Epithelial cell of prostate (primary cell): ENCODE data around the gene CFAP20.

ENCODE experiments used
- DNase-seq: peaks from one replicate; pipeline ENCODE4 v3.0.0-alpha.2; 2011; ENCODE audit warnings: low read depth, low spot score
- H3K27ac ChIP-seq: fragments of 450-650 bp; 2 replicates; pipeline ENCODE4 v1.5.1; 2017; ENCODE audit warnings: mild to moderate bottlenecking

CFAP20 gene

DNA sequence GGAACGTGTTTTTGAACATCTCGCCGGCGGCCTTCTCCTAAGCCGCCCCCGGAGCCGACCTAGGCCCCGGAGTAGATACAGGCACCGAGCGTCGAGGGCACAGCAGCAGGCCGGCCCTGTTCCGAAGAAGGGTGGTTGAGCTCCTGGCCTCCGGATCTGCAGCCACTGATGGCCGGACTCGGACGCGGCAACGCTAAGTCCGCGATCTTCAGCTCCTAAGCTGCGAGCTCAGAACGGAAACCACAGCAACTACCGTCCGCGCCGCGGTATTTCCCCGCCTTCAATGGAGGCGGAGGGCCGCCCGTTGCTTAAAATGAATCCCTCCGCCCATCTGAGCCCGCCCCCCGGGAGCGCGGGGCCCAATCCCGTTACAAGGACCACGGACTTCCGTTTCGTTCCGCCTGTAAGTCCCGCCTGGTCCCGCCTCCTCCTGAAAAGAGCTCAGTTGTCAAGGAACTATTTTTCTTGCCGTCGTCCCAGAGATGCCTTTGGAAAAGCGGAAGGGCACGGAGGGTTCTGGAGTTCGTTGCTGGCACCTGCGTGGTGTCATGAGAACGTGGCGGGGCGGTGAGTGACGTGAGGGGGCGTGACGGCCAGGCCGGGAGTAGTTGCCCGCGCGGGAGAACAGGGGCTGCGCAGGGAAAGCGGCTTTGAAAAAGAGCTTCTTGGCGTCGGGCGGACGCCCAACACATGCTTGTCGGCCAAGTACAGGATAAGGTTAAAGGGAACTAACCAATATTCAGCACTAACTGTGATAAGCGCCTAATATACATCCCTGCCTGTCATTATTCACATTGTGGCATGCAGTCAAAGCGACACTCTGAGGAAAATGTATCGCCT is at the start of gene CFAP20:
CFAP20 (minus strand) TSS at position 285 of the 840 bp plus-strand sequence; CDS start at position 19, 266 bp downstream.
- peak; percentile 100 for DNase-seq
- peak within 1 kb of the TSS; percentile 67 for H3K27ac ChIP-seq

GRCh38 chr16:58177353-58177710 is 48.2 kb upstream of the CFAP20 start:
- DNase-seq: no peak
- H3K27ac ChIP-seq: no peak overlapping the region

GRCh38 chr16:58176608-58177352 is 47.6 kb upstream of the CFAP20 start:
- DNase-seq: no peak
- no peak overlapping the region for H3K27ac ChIP-seq

- no peak for DNase-seq
- H3K27ac ChIP-seq: no peak overlapping the region
Observed at GRCh38 chr16:58170223-58170622, 41.0 kb upstream of the CFAP20 start.

DNA sequence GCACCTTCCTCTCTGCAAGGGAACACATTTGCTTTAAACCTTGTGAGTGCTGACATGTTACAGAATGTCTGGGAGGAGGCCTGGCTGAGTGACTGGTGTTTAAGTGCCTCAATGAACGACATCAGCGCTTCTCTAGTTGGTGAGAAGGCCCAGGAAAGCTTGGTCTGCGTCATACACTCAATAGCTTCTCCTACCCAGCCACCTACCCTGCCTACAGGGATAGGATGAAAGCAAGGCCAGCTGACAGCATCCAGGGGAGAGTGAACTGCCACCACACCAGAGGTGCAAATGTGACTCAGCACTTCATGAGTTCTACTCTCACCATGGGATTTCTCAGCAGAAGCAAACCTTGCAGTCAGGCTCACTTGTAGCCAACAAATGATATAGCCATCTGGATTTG is 31.7 kb upstream of the CFAP20 start:
- DNase-seq: no peak
- H3K27ac ChIP-seq: no peak overlapping the region

- no peak for DNase-seq
Observed at GRCh38 chr16:58158725-58159124, 29.5 kb upstream of the CFAP20 start.

DNA sequence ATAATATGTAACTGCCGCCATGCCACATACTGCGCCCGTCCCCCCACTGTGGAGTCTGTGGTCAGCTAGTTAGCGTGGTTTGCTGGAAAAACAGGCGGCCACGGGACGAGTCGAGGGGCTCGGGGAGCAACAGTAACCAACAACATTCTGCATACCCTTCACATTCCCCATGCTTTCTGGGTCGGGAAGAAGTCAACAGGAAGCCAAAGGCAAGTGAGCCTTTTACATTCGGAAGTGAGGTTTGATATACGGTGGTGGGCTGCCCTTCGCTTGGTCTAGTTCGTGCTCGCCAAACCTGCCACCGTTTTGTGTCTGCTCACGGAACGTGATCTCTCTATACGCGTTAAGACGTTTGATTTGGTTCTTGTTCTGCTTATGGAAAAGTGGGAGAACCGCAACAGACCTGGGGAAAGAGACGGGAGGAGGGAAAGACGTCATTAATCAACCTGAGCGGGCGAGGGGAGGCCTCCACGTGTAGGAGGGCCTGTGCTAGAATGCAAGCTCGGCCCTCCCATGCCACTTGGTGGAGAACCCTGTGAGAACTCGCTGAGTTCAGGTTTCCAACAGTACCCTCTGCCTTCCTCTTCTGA is 28.9 kb upstream of the CFAP20 start:
- H3K27ac ChIP-seq: no peak overlapping the region
- no peak for DNase-seq

More at GRCh38 chr16:58158725-58159124, 29.5 kb upstream of the CFAP20 start:
- H3K27ac ChIP-seq: no peak overlapping the region

- H3K27ac ChIP-seq: no peak overlapping the region
- no peak for DNase-seq
Observed at GRCh38 chr16:58157239-58157638, 28.1 kb upstream of the CFAP20 start.

- H3K27ac ChIP-seq: no peak overlapping the region
- no peak for DNase-seq
Observed at GRCh38 chr16:58155839-58156238, 26.7 kb upstream of the CFAP20 start.

DNA sequence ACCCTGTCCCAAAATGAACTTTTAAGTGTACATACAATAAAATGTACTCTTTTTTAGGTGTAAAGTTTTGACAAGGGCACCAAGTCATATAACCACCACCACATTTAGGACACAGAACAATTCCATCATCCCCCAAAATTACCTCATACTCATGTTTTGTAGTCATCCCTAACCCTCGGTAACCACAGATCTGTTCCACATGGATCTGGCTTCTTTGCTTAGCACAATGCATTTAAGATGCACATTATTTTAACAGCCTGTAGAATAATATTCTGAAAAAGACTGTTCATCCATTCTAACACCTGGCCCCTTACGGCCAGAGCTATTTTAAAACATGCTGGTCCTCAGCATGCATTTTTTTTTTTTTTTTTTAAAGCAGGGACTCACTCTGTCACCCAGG is 25.2 kb upstream of the CFAP20 start:
- H3K27ac ChIP-seq: no peak overlapping the region
- DNase-seq: no peak

DNA sequence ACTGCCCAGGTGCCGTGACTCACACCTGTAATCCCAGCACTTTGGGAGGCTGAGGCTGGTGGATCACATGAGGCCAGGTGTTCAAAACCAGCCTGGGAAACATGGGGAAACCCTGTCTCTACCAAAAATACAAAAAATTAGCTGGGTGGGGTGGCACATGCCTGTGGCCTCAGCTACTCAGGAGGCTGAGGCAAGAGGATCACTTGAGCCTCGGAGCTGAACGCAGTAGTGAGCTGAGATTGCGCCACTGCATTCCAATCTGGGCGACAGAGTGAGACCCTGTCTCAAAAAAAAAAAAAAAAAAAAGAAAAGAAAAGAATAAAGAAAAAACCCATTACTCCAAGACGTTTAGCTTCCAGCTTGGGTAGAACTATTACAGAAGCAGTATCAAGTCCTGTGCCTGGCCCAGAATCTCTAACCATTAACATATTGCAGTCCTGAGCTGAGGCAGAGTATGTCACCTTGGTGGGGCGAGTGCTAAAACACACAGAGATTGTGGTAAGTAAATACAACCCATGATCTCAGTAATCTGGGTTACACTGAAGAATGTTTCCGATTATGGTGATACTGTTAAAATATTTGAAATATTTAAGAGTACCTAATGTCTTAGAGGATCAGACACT is 23.2 kb upstream of the CFAP20 start:
- DNase-seq: no peak

GRCh38 chr16:58148526-58148925 is 19.3 kb upstream of the CFAP20 start:
- DNase-seq: no peak
- H3K27ac ChIP-seq: no peak overlapping the region

More for the DNA sequence above, 23.2 kb upstream of the CFAP20 start:
- H3K27ac ChIP-seq: no peak overlapping the region

- no peak for DNase-seq
- no peak overlapping the region for H3K27ac ChIP-seq
Observed at GRCh38 chr16:58148099-58148498, 18.9 kb upstream of the CFAP20 start.

GRCh38 chr16:58138852-58139251 is 9.7 kb upstream of the CFAP20 start:
- H3K27ac ChIP-seq: no peak overlapping the region
- DNase-seq: no peak

- DNase-seq: no peak
- H3K27ac ChIP-seq: no peak overlapping the region
Observed at GRCh38 chr16:58137581-58137980, 8.4 kb upstream of the CFAP20 start.

GRCh38 chr16:58128711-58129096 is 477 bp downstream of the CFAP20 start:
- H3K27ac ChIP-seq: peak overlapping the region; percentile 67
- DNase-seq: no peak

DNA sequence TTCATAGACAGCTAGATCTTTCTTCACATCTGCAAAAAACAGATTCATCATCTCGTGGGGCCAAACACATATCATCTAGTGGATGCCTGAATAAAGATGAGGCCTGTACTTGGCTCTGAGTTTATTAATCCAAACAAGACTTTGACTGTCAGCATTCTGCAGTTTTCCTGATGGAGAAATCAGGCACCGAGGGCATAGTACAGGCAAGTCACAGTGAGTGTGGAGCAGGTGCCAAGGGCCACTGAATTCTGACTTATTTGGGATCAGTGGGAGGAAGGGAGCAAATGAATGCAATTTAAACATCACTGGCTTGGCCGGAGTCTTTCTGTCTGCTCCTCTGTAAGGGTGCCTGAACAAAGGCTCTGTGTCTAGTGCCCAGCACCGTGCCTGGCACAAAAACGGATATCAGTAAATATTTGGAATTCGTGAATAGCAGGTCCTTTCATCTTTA is 975 bp downstream of the CFAP20 start:
- DNase-seq: no peak

GRCh38 chr16:58127634-58128033 is 1.5 kb downstream of the CFAP20 start:
- H3K27ac ChIP-seq: peak overlapping the region; percentile 67
- DNase-seq: no peak

More for the DNA sequence above, 975 bp downstream of the CFAP20 start:
- H3K27ac ChIP-seq: peak overlapping the region; percentile 67

- DNase-seq: no peak
- H3K27ac ChIP-seq: peak overlapping the region; percentile 67
Observed at GRCh38 chr16:58127033-58127556, 2.1 kb downstream of the CFAP20 start.

DNA sequence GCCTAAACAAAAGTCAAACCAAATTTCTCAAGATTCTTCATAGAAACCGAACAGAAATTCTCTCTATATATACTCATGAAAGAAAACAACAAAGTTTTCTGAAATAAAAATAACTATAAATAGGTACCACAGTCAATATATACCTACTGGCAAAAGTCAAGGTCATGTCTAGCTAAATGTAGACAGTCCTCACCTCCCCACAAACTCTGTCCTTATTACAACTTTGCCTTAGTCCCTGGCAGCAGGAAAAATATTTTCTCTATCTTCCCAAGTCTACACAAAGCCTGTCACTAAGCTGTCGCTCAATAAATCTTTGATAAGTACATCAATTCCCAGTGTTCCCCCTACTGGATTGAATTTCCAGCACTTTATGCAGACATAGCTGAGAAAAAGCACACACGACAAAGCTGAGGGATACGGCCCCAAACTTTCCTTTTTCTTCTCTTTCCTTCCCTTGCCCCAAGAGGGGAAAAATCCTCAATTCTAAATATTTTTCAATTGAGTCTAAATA is 2.7 kb downstream of the CFAP20 start:
- DNase-seq: no peak
- H3K27ac ChIP-seq: no peak overlapping the region
